ENCODE data around the gene DOK6.

The DOK6 gene

DNA sequence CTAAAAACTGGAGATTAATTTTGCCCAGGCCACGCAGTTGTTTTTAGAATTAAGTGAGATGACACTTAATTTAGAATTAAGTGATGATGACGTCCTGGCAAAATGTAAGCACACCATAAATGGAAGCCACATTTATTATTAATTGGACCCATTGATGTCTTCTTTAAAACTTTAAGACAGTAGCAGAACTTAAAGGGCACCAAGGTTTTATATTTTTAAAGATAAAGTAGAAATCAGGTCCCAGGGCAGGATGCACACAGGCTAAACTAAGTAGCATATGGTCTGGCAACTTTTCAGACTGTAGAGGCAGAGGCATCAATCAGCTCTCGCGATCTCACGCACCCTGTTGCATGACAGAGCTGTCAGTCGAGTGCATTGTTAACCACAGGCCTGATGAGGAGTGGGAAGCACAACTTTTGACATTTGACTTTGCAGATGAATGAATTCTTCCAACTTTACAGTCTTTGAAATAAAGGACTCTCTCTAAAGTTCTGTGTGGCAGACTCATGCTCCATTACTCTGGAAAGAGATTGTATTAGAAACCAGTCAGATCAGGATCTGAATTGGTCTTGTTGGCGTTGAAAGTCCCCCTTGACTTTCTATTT lies 314.6 kb downstream of the DOK6 start:
- ChIA-PET POLR2A (no interaction called here), CTCF (no interaction called here)
- TF ChIP-seq, protein P1, sequence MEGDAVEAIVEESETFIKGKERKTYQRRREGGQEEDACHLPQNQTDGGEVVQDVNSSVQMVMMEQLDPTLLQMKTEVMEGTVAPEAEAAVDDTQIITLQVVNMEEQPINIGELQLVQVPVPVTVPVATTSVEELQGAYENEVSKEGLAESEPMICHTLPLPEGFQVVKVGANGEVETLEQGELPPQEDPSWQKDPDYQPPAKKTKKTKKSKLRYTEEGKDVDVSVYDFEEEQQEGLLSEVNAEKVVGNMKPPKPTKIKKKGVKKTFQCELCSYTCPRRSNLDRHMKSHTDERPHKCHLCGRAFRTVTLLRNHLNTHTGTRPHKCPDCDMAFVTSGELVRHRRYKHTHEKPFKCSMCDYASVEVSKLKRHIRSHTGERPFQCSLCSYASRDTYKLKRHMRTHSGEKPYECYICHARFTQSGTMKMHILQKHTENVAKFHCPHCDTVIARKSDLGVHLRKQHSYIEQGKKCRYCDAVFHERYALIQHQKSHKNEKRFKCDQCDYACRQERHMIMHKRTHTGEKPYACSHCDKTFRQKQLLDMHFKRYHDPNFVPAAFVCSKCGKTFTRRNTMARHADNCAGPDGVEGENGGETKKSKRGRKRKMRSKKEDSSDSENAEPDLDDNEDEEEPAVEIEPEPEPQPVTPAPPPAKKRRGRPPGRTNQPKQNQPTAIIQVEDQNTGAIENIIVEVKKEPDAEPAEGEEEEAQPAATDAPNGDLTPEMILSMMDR (IDR thresholded peaks at IDR 0.05; ENCODE audit: control extremely low read depth, extremely low read depth, low read depth, missing control alignments): no peak
- no peak for DNase-seq (ENCODE audit: extremely low spot score)

DNA sequence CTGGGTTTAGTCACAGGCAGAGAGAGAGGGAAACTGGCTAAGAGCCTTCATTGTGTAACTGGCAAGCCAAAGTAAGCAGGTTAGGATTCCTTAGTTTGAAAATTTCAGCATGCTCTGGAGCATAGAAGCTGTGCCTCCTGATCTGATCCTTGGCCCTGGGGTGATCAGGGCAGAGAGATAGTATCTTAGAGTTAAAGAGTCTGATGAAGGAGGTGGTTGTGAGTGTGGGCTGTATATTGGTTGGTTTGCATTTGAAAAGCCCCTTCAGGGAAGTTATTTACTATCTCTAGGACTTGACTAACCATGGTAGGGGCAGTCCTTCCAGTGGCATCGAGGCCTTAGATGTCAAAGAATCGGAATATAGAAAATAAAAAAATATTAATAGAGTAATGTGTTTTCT lies 316.9 kb downstream of the DOK6 start:
- CTCF ChIA-PET: interaction anchor here (1.4 kb wide), 1 partner anchor 25 kb away, joined by 5 read pairs; no protein-coding TSS in a partner anchor
- POLR2A ChIA-PET: no interaction called here
- no peak for DNase-seq (ENCODE audit: extremely low spot score)
- TF ChIP-seq, protein P1 (IDR thresholded peaks at IDR 0.05; ENCODE audit: control extremely low read depth, extremely low read depth, low read depth, missing control alignments): no peak

DNA sequence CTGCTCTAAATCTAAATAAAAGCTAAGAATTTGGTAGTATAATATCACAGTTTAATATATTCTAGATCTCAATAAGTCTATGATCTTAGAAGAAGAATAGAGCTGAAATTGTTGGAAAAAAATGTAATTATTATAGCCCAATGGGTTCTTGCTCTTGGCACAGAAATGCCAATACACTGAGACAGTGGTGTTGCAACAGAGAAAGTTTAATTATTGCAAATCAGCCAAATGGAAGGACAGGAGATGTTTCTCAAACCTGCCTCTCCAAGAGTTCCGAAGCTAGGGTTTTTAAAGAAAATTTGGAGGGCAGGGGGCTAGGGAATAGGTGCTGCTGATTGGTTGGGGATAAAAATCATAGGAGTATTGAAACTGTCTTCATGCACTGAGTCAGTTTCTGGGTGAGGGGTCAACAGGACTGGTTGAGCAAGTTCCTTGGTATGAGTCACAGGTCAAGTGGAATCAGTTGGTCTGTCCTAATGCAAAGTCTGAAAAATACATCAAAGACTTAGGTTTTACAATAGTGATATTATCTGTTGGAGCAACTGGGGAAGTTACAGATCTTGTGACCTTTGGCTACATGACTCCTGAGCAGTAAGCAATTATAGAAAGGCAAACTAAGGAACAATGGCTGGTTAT lies 318.3 kb downstream of the DOK6 start:
- no peak for DNase-seq (ENCODE audit: extremely low spot score)
- POLR2A ChIA-PET: no interaction called here
- CTCF ChIA-PET: interaction anchor here (1.4 kb wide), 1 partner anchor 24 kb away, joined by 5 read pairs; no protein-coding TSS in a partner anchor
- TF ChIP-seq, protein P1 (IDR thresholded peaks at IDR 0.05; ENCODE audit: control extremely low read depth, extremely low read depth, low read depth, missing control alignments): no peak

DNA sequence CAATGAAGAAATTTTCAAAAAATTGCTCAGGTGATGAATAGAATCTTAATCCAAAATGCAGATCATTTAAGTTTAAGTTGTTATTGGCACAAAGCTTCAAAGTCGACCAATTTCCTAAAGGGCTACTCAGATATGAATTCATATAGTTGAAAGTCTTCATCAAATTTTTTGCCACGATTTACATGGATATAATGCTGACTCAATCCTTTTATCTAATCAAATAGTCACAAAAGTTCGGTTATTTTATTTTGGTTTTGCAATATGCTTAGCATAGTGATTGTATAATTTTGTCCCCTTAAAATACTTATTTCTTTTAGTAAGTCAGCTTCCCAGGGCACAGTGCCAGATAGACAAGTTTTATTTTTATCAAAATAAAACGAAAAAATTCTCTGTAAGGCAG lies 319.7 kb downstream of the DOK6 start:
- TF ChIP-seq, protein P1 (IDR thresholded peaks at IDR 0.05; ENCODE audit: control extremely low read depth, extremely low read depth, low read depth, missing control alignments): no peak
- ChIA-PET CTCF (interaction anchor here (1.1 kb wide), 1 partner anchor 10 kb away, joined by 5 read pairs; no protein-coding TSS in a partner anchor), POLR2A (no interaction called here)
- DNase-seq (ENCODE audit: extremely low spot score): no peak

DNA sequence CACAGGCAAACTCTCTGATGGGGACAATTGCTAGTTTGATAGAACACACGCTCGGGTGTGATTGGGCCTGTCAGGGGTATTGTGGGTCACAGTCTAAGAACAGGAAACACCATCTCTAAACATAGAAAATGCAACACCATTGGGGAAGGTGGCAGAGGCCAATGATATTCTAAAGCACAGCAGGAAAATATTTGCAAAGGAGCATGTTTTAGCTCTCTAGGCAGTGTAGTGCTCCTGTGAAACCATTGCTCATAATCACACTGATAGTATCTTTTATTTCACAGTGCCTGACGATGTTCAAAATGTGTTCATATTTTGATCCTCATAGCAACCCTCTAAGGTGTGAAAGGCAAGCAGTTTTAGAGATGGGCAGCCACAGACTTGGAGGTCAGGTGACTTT lies 322.7 kb downstream of the DOK6 start:
- POLR2A ChIA-PET: no interaction called here
- TF ChIP-seq, protein P1 (IDR thresholded peaks at IDR 0.05; ENCODE audit: control extremely low read depth, extremely low read depth, low read depth, missing control alignments): no peak
- CTCF ChIA-PET: interaction anchor here (1.2 to 1.9 kb wide), 3 partner anchors 10 to 16 kb away, joined by 4 to 7 read pairs (median 4); no protein-coding TSS in a partner anchor
- DNase-seq (ENCODE audit: extremely low spot score): no peak

DNA sequence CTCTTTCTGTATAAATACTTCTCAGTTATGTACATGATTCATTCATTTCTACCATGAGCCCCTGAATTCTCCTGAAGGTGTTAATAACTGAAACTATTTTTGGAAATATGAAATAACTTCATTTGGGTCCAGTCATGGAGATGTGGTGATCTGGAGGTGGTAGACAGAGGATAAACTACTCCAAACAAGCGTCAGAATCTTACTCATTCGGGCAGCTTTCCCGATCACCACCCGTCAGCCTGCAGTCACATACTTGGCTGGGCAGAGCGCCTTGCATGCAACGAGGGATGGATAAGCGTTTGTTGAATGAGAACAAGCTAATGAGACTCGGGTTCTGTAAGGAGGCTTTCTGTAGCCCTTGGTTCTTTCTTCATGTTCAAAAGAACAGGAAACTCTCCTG lies 324.3 kb downstream of the DOK6 start:
- TF ChIP-seq, protein P1 (IDR thresholded peaks at IDR 0.05; ENCODE audit: control extremely low read depth, extremely low read depth, low read depth, missing control alignments): no peak
- CTCF ChIA-PET: interaction anchor here (1.4 kb wide), 1 partner anchor 14 kb away, joined by 3 read pairs; no protein-coding TSS in a partner anchor

More for the DNA sequence above, 324.3 kb downstream of the DOK6 start:
- DNase-seq (ENCODE audit: extremely low spot score): no peak
- POLR2A ChIA-PET: no interaction called here
